ENCODE results near the gene NFU1.

GRCh38 chr2:69456154-69456553, 18.9 kb upstream of the NFU1 start:
- TF ChIP-seq EZH2 (IDR thresholded peaks at IDR 0.05) (no peak), POLR2AphosphoS5 (IDR thresholded peaks at IDR 0.05; ENCODE audit: borderline replicate concordance, low read depth, low read length) (no peak)
